HCT116 (cell line): Measurements from ENCODE around the gene CIAO2A.

Experiments
- EZH2 ChIP-seq: fragments of 200-600 bp; sonication (generic); IDR thresholded peaks from 2 replicates; pipeline ENCODE4 v1.6.1; 2017; ENCODE audit warnings: antibody characterized with exemption, mixed run types
- TF ChIP-seq, protein P1 (sequence below), 3 experiments: fragments of 200-600 bp in 1 of 3; sonication (generic) in 1 of 3; IDR thresholded peaks in 2 of 3; conservative IDR thresholded peaks in 1 of 3; 2 replicates each; pipeline ENCODE4 v1.5.1; 2012 to 2017; ENCODE audit warnings: low read depth in 2 of 3, low read length in 2 of 3, antibody characterized with exemption in 1 of 3, borderline replicate concordance in 1 of 3, control low read depth in 1 of 3, mild to moderate bottlenecking in 1 of 3, mixed read lengths in 1 of 3, mixed run types in 1 of 3, moderate library complexity in 1 of 3; ENCODE audit not compliant: insufficient read depth in 1 of 3

DNA sequence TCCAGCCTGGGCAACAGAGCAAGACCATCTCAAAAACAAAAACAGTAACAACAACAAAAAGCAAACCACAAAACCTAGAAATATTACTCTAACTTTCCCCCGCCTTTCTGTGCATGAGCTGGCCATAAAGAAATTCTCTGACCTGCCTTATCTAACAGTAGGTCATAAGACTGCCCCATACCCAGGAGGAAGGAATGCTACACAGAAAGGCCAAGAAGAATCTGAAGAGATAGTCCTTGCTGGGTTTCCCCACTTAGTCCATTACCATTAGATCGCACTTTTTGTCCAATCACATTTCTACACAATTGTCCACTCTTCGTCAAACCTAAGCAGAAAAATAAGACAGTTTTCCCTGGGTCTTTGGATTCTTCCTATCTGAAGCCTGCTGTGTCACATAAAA lies 23.5 kb downstream of the CIAO2A start:
- TF ChIP-seq EZH2 = no peak
- TF ChIP-seq, protein P1, sequence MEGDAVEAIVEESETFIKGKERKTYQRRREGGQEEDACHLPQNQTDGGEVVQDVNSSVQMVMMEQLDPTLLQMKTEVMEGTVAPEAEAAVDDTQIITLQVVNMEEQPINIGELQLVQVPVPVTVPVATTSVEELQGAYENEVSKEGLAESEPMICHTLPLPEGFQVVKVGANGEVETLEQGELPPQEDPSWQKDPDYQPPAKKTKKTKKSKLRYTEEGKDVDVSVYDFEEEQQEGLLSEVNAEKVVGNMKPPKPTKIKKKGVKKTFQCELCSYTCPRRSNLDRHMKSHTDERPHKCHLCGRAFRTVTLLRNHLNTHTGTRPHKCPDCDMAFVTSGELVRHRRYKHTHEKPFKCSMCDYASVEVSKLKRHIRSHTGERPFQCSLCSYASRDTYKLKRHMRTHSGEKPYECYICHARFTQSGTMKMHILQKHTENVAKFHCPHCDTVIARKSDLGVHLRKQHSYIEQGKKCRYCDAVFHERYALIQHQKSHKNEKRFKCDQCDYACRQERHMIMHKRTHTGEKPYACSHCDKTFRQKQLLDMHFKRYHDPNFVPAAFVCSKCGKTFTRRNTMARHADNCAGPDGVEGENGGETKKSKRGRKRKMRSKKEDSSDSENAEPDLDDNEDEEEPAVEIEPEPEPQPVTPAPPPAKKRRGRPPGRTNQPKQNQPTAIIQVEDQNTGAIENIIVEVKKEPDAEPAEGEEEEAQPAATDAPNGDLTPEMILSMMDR (IDR thresholded peaks at IDR 0.05 in 2 of 3, conservative IDR thresholded peaks at IDR 0.05 in 1 of 3; ENCODE audit: borderline replicate concordance in 1 of 3, insufficient read depth in 1 of 3, low read depth in 2 of 3, low read length in 2 of 3) = no peak
